Stomach (tissue), 9 donors: ENCODE data around the gene FYCO1. TPM values are rescaled to one million over a fixed set of nuclear protein-coding genes. Genes with fewer than 3 reads are reported as not detected.

ENCODE experiments used
- DNase-seq, 2 donors: peaks; one replicate each; pipeline versions ENCODE4 v3.0.0 to v3.0.0-alpha.2; 2013 to 2019
- H3K27ac ChIP-seq, 5 donors: fragments of 200-600 bp in 4 of 5; sonication (generic) in 4 of 5; one replicate each; pipeline ENCODE4 v1.5.1; 2013 to 2019; ENCODE audit warnings: mild to moderate bottlenecking in 1 of 5, moderate library complexity in 1 of 5
- H3K27me3 ChIP-seq, 3 donors: fragments of 200-600 bp; sonication (generic); one replicate each; pipeline ENCODE4 v1.5.1; 2017 to 2019; ENCODE audit warnings: mixed run types in 1 of 3
- H3K36me3 ChIP-seq, 4 donors: fragments of 200-600 bp; sonication (generic); 1 replicate in 3 of 4; 2 replicates in 1 of 4; pipeline ENCODE4 v1.5.1; 2016 to 2019
- H3K4me1 ChIP-seq, 4 donors: fragments of 200-600 bp; sonication (generic); one replicate each; pipeline ENCODE4 v1.5.1; 2016 to 2019
- H3K4me3 ChIP-seq, 4 donors: fragments of 200-600 bp; sonication (generic) in 3 of 4; one replicate each; pipeline ENCODE4 v1.5.1; 2016 to 2019; ENCODE audit warnings: mild to moderate bottlenecking in 1 of 4
- H3K9me3 ChIP-seq, 4 donors: fragments of 200-600 bp; sonication (generic); one replicate each; pipeline ENCODE4 v1.5.1; 2016 to 2019
- CTCF ChIP-seq, 7 experiments: fragments of 450-650 bp in 4 of 7; fragments of 200-600 bp in 3 of 7; sonication (generic) in 3 of 7; IDR thresholded peaks; one replicate each; pipeline ENCODE4 v1.5.1; 2016 to 2019; ENCODE audit warnings: antibody characterized with exemption in 7 of 7, control low read depth in 2 of 7, mild to moderate bottlenecking in 1 of 7
- EP300 ChIP-seq: sonication (generic); formaldehyde crosslinking; IDR thresholded peaks from one replicate; pipeline ENCODE4 v1.6.1; 2017; ENCODE audit warnings: antibody characterized with exemption
- POLR2A ChIP-seq, 4 donors: fragments of 450-650 bp; IDR thresholded peaks; one replicate each; pipeline ENCODE4 v1.6.1; 2016; ENCODE audit warnings: antibody characterized with exemption in 4 of 4, control low read depth in 2 of 4, mild to moderate bottlenecking in 1 of 4, moderate library complexity in 1 of 4
- POLR2AphosphoS5 ChIP-seq, 3 donors: sonication (generic); formaldehyde crosslinking; IDR thresholded peaks; one replicate each; pipeline ENCODE4 v1.6.1; 2016; ENCODE audit warnings: antibody characterized with exemption in 3 of 3
- WGBS, 5 donors: extraction: QIAGEN DNeasy Blood & Tissue Kit in 3 of 5; methylation state at CpG; one replicate each; pipeline versions ENCODE4 v1.1.5 to v1.1.7; 2013 to 2018; 5-methylcytosine and 5-hydroxymethylcytosine counted together
- intact Hi-C: fragments of 100-400 bp; cut with DNase I; formaldehyde crosslinking; loops from one replicate; pipeline ENCODE4 v1.15.1; 2023; ENCODE audit warnings: low total_unique reads
- polyA plus RNA-seq, 3 donors: library from polyadenylated mRNA; stranded (reverse); fragments of 200-250 nt; gene quantifications; one replicate each; pipeline ENCODE4 v1.2.3, GENCODE V29; 2013
- total RNA-seq, 5 donors: library from RNA; depleted of rRNA; stranded (reverse); fragments of >200 nt; gene quantifications; one replicate each; pipeline versions ENCODE4 v1.1.0 to v1.2.3, GENCODE V29; 2014 to 2016
- donor health status: healthy with polysubstance abuse.
- donor health status: Bipolar disorder and iron deficiency.
- donor health status: healthy.

FYCO1 gene
- total and polyA plus RNA-seq, 8 donors = 10.7 to 97.4 (median 25.3) TPM

GRCh38 chr3:46013316-46014094 is 17.9 kb upstream of the FYCO1 start:
- Histone ChIP-seq H3K27ac (no peak overlapping the region), H3K27me3 (no peaks in the 10 kb centered on the region), H3K9me3 (no peaks in the 10 kb centered on the region), H3K36me3 (no peaks in the 10 kb centered on the region), H3K4me1 (no peaks in the 10 kb centered on the region), H3K4me3 (no peak overlapping the region)
- 74 to 76% (median 75%) methylated on average over 7 of the region's 7 CpGs for WGBS, 5 donors
- TF ChIP-seq CTCF (IDR thresholded peaks at IDR 0.05) (no peak), POLR2AphosphoS5 (IDR thresholded peaks at IDR 0.05) (no peak), POLR2A (IDR thresholded peaks at IDR 0.05) (no peak), EP300 (no peak)
- intact Hi-C loops = no loop called here
- no peak for DNase-seq

- no peak overlapping the region for H3K4me3 ChIP-seq
- no peak for DNase-seq
- H3K36me3 ChIP-seq = no peaks in the 10 kb centered on the region
- TF ChIP-seq CTCF (IDR thresholded peaks at IDR 0.05) (no peak), POLR2A (IDR thresholded peaks at IDR 0.05) (no peak), POLR2AphosphoS5 (IDR thresholded peaks at IDR 0.05) (no peak), EP300 (no peak)
- 84 to 92% (median 89%) methylated on average over 4 of the region's 4 CpGs for WGBS, 5 donors
- H3K27ac ChIP-seq = no peak overlapping the region
- H3K9me3 ChIP-seq = no peaks in the 10 kb centered on the region
- intact Hi-C loops = no loop called here
- no peaks in the 10 kb centered on the region for H3K27me3 ChIP-seq
- no peaks in the 10 kb centered on the region for H3K4me1 ChIP-seq
Measured at GRCh38 chr3:46012246-46012645, 16.6 kb upstream of the FYCO1 start.

- TF ChIP-seq POLR2AphosphoS5 (IDR thresholded peaks at IDR 0.05) (no peak), POLR2A (IDR thresholded peaks at IDR 0.05) (no peak), EP300 (no peak), CTCF (IDR thresholded peaks at IDR 0.05) (no peak)
- Histone ChIP-seq H3K36me3 (no peaks in the 10 kb centered on the region), H3K4me1 (peaks cover 0 to 11% (median 7%) of the 10 kb centered on the region in 4 donors), H3K27me3 (no peaks in the 10 kb centered on the region), H3K27ac (no peak overlapping the region), H3K9me3 (no peaks in the 10 kb centered on the region), H3K4me3 (no peak overlapping the region)
- intact Hi-C loops = no loop called here
- 91 to 95% (median 95%) methylated on average over 2 of the region's 2 CpGs for WGBS, 5 donors
- no peak for DNase-seq
Measured at GRCh38 chr3:46010519-46011113, 15.0 kb upstream of the FYCO1 start.

GRCh38 chr3:46008058-46008457 is 12.4 kb upstream of the FYCO1 start:
- no peaks in the 10 kb centered on the region for H3K36me3 ChIP-seq
- intact Hi-C loops = no loop called here
- TF ChIP-seq EP300 (no peak), CTCF (IDR thresholded peaks at IDR 0.05) (no peak), POLR2A (IDR thresholded peaks at IDR 0.05) (no peak), POLR2AphosphoS5 (IDR thresholded peaks at IDR 0.05) (no peak)
- peaks cover 0 to 11% (median 7%) of the 10 kb centered on the region in 4 donors for H3K4me1 ChIP-seq
- DNase-seq = no peak
- H3K27ac ChIP-seq = no peak overlapping the region
- no peaks in the 10 kb centered on the region for H3K27me3 ChIP-seq
- no peaks in the 10 kb centered on the region for H3K9me3 ChIP-seq
- WGBS, 5 donors = 64 to 93% (median 74%) methylated on average over 6 of the region's 6 CpGs
- no peak overlapping the region for H3K4me3 ChIP-seq
